WI38 (cell line): ENCODE results near the gene DIP2A.

Experiments
- H3K4me3 ChIP-seq: 2 replicates; pipeline ENCODE4 v1.5.1; 2011; ENCODE audit warnings: low read depth, mild to moderate bottlenecking, control low read depth, low read length
- TF ChIP-seq, protein P1 (sequence below): IDR thresholded peaks from 2 replicates; pipeline ENCODE4 v1.5.1; 2012; ENCODE audit warnings: low read depth, mild to moderate bottlenecking, control low read depth, low read length

Gene DIP2A

DNA sequence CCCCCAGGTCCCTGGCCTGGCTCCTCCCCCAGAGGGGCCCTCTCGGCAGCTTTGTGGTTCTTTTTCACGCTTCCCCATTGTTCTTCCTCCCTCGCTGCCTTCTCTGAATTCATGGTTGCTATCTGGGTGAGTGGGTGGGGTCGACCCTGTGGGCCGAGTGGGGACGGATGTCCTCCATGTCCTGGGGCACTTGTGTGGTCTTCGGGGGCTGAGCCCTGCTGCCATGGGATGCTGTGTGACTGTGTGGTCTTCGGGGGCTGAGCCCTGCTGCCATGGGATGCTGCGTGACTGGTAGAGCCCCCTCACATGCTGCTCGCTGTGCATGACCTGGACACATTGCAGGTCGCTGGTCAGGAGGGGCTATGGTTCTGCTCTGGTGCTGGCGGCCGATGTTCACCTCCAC, 21.6 kb upstream of the DIP2A start:
- TF ChIP-seq, protein P1, sequence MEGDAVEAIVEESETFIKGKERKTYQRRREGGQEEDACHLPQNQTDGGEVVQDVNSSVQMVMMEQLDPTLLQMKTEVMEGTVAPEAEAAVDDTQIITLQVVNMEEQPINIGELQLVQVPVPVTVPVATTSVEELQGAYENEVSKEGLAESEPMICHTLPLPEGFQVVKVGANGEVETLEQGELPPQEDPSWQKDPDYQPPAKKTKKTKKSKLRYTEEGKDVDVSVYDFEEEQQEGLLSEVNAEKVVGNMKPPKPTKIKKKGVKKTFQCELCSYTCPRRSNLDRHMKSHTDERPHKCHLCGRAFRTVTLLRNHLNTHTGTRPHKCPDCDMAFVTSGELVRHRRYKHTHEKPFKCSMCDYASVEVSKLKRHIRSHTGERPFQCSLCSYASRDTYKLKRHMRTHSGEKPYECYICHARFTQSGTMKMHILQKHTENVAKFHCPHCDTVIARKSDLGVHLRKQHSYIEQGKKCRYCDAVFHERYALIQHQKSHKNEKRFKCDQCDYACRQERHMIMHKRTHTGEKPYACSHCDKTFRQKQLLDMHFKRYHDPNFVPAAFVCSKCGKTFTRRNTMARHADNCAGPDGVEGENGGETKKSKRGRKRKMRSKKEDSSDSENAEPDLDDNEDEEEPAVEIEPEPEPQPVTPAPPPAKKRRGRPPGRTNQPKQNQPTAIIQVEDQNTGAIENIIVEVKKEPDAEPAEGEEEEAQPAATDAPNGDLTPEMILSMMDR, result no peak
- no peak overlapping the region for H3K4me3 ChIP-seq

- H3K4me3 ChIP-seq, result no peak overlapping the region
- TF ChIP-seq, protein P1, result no peak
Observed at GRCh38 chr21:46437511-46437910, 21.2 kb upstream of the DIP2A start.

DNA sequence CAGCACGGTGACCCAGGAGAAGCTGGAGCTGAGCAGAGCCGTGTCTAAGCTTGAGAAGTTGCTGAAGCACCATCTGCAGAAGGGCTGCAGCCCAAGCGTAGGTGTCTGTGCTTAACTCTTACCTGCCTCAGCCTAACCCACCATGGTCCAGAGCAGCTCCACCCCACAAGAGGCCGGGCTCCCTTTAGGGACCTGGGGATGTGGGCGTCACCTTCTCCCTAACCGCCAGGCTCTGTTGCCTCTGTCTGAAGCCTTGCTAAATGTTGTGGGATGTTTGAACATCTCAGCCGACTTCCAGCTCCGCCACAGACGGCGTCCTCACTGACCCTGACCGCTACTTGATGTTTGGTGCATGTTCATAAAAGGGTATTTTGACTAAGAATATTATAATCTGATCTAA, 20.4 kb upstream of the DIP2A start:
- TF ChIP-seq, protein P1, result no peak
- no peak overlapping the region for H3K4me3 ChIP-seq

GRCh38 chr21:46439906-46440305, 18.8 kb upstream of the DIP2A start:
- no peak overlapping the region for H3K4me3 ChIP-seq
- TF ChIP-seq, protein P1, result no peak

- H3K4me3 ChIP-seq, result no peak overlapping the region
- TF ChIP-seq, protein P1, result no peak
Observed at GRCh38 chr21:46441331-46441730, 17.4 kb upstream of the DIP2A start.

DNA sequence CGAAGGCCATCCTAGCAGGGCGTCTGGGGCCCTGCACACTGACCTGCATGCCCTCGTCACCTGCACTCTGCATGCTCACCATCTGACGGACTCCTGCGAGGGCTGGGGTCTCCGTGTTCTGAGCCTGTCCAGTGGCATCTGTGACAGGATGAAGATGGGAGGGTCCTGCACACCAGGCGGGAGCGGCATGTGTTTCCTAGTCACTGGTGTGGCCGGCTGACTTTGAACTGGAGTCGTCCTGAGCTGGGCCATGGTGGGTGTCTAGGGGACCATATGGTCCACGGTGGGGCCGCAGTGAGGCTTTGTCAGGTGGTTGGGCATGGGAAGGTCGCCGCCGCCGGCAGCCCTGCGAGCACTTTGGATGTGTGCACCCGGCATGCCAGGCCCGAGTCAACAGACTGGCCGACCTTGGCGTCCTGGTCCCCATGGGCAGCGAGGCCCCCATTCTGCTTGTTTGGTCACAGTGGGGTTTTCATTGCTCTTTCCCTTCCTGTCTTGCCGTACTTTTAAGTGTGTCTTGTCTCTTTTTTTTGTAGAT, 16.7 kb upstream of the DIP2A start:
- H3K4me3 ChIP-seq, result no peak overlapping the region
- TF ChIP-seq, protein P1, result no peak

DNA sequence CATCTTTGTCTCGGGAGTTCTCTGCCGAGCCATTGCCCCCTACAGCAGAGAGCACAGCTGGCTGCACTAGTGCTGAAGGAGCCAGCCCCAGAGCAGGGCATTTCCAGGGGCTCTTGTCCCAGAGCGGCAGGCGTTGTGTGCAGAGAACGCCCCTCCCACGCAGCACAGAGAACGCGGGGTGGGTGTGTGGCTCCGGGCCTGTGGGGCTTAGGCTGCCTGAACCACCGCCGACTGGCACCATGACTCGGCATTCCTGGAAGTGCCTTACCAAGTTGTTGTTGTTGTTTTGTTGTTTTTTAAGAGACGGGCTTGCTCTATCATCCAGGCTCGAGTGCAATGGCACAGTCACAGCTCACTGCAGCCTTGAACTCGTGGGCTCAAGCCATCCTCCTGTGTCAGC, 15.8 kb upstream of the DIP2A start:
- no peak overlapping the region for H3K4me3 ChIP-seq
- TF ChIP-seq, protein P1, result no peak
